ENCODE measurements around the gene CTBP1. TPM values are rescaled to one million over a fixed set of nuclear protein-coding genes. Genes with fewer than 3 reads are reported as not detected.

The CTBP1 gene
- total RNA-seq, 1 donor: 246 TPM

GRCh38 chr4:1246111-1246881 lies 2.6 kb downstream of the CTBP1 start:
- peaks cover 3% of the 10 kb centered on the region for H3K9me3 ChIP-seq (ENCODE audit: low read depth, low read length)
- H3K27ac ChIP-seq (ENCODE audit: low read depth, low read length): peak overlapping the region; percentile 39
- no peaks in the 10 kb centered on the region for H3K27me3 ChIP-seq (ENCODE audit: insufficient read depth, low read length)
- peaks cover 59% of the 10 kb centered on the region for H4K20me1 ChIP-seq (ENCODE audit: insufficient read depth, low read length)
- no peak for TF ChIP-seq CTCF (IDR thresholded peaks at IDR 0.05; ENCODE audit: extremely low read depth, low read depth, low read length)
- H3K36me3 ChIP-seq (ENCODE audit: insufficient read depth, low read length): peaks cover 4% of the 10 kb centered on the region
- H3K4me1 ChIP-seq (ENCODE audit: insufficient read depth, low read length): peaks cover 24% of the 10 kb centered on the region
- peak overlapping the region; percentile 86 for H3K4me3 ChIP-seq (ENCODE audit: insufficient read depth, low read length)
- no peak overlapping the region for H2AFZ ChIP-seq (ENCODE audit: low read length)
- peak overlapping the region; percentile 90 for H3K4me2 ChIP-seq (ENCODE audit: insufficient read depth, low read length)
- peak; percentile 93 for DNase-seq (ENCODE audit: insufficient read length, low spot score, missing footprints)
- H3K79me2 ChIP-seq (ENCODE audit: insufficient read depth, low read length): peaks cover 78% of the 10 kb centered on the region

- peak; percentile 83 for DNase-seq (ENCODE audit: insufficient read length, low spot score, missing footprints)
- Histone ChIP-seq H4K20me1 (ENCODE audit: insufficient read depth, low read length) (peaks cover 64% of the 10 kb centered on the region), H3K4me1 (ENCODE audit: insufficient read depth, low read length) (peaks cover 24% of the 10 kb centered on the region), H3K79me2 (ENCODE audit: insufficient read depth, low read length) (peaks cover 84% of the 10 kb centered on the region), H3K4me3 (ENCODE audit: insufficient read depth, low read length) (no peak overlapping the region), H3K27me3 (ENCODE audit: insufficient read depth, low read length) (no peaks in the 10 kb centered on the region), H3K9me3 (ENCODE audit: low read depth, low read length) (no peaks in the 10 kb centered on the region), H3K27ac (ENCODE audit: low read depth, low read length) (peak overlapping the region; percentile 39), H2AFZ (ENCODE audit: low read length) (no peak overlapping the region), H3K4me2 (ENCODE audit: insufficient read depth, low read length) (peak overlapping the region; percentile 90), H3K36me3 (ENCODE audit: insufficient read depth, low read length) (peaks cover 4% of the 10 kb centered on the region)
- TF ChIP-seq CTCF (IDR thresholded peaks at IDR 0.05; ENCODE audit: extremely low read depth, low read depth, low read length): no peak
Measured at GRCh38 chr4:1245481-1246051, 3.4 kb downstream of the CTBP1 start.

GRCh38 chr4:1244978-1245471 lies 3.9 kb downstream of the CTBP1 start:
- Histone ChIP-seq H3K36me3 (ENCODE audit: insufficient read depth, low read length) (peaks cover 5% of the 10 kb centered on the region), H3K27me3 (ENCODE audit: insufficient read depth, low read length) (no peaks in the 10 kb centered on the region), H3K4me2 (ENCODE audit: insufficient read depth, low read length) (no peak overlapping the region), H3K4me3 (ENCODE audit: insufficient read depth, low read length) (no peak overlapping the region), H3K27ac (ENCODE audit: low read depth, low read length) (no peak overlapping the region), H2AFZ (ENCODE audit: low read length) (no peak overlapping the region), H3K79me2 (ENCODE audit: insufficient read depth, low read length) (peaks cover 80% of the 10 kb centered on the region), H3K4me1 (ENCODE audit: insufficient read depth, low read length) (peaks cover 21% of the 10 kb centered on the region), H3K9me3 (ENCODE audit: low read depth, low read length) (no peaks in the 10 kb centered on the region), H4K20me1 (ENCODE audit: insufficient read depth, low read length) (peaks cover 65% of the 10 kb centered on the region)
- no peak for TF ChIP-seq CTCF (IDR thresholded peaks at IDR 0.05; ENCODE audit: extremely low read depth, low read depth, low read length)
- peak; percentile 62 for DNase-seq (ENCODE audit: insufficient read length, low spot score, missing footprints)
